K562 (cell line): ENCODE data around the gene WNT7B.

Source experiments
- CBX5 ChIP-seq: IDR thresholded peaks from 2 replicates; pipeline ENCODE4 v1.6.1; 2014; ENCODE audit warnings: low read depth, borderline replicate concordance
- DPF2 ChIP-seq: fragments of 450-650 bp; IDR thresholded peaks from 2 replicates; pipeline ENCODE4 v1.6.1; 2016
- EZH2 ChIP-seq: IDR thresholded peaks from 2 replicates; pipeline ENCODE4 v1.6.1; 2012; ENCODE audit warnings: low read depth, mild to moderate bottlenecking, inconsistent platforms, low read length, borderline replicate concordance
- HMG20A ChIP-seq: fragments of 450-650 bp; formaldehyde crosslinking; conservative IDR thresholded peaks from 2 replicates; pipeline ENCODE4 v1.4.0; 2020; ENCODE audit warnings: mild to moderate bottlenecking, mixed read lengths
- NRF1 ChIP-seq, 2 experiments: fragments of 450-650 bp; IDR thresholded peaks in 1 of 2; conservative IDR thresholded peaks in 1 of 2; 2 replicates each; pipeline ENCODE4 v1.6.1; 2014; ENCODE audit warnings: mild to moderate bottlenecking in 2 of 2
- PHF21A ChIP-seq: fragments of 450-650 bp; IDR thresholded peaks from 2 replicates; pipeline ENCODE4 v1.6.1; 2017; ENCODE audit warnings: low read depth, borderline replicate concordance
- SAFB2 ChIP-seq: fragments of 200-400 bp; formaldehyde crosslinking; IDR thresholded peaks from 2 replicates; pipeline ENCODE4 v1.6.1; 2018; ENCODE audit warnings: borderline replicate concordance, low read length, low read depth, moderate library complexity; ENCODE audit not compliant: severe bottlenecking
- SP1 ChIP-seq: sonication (generic); formaldehyde crosslinking; IDR thresholded peaks from 2 replicates; pipeline ENCODE4 v1.8.1; 2022; ENCODE audit warnings: mild to moderate bottlenecking, missing genetic modification reagents
- SRSF9 ChIP-seq: fragments of 200-400 bp; formaldehyde crosslinking; IDR thresholded peaks from 2 replicates; pipeline ENCODE4 v1.6.1; 2017; ENCODE audit warnings: low read depth, low read length, borderline replicate concordance
- ZNF764 ChIP-seq: fragments of 250-450 bp; sonication (Bioruptor Pico); IDR thresholded peaks from 2 replicates; pipeline ENCODE4 v1.4.0; 2020; ENCODE audit warnings: low read depth, mild to moderate bottlenecking, moderate library complexity
- TF ChIP-seq, protein P1 (sequence below): fragments of 450-650 bp; IDR thresholded peaks from 2 replicates; pipeline ENCODE4 v1.6.1; 2016; ENCODE audit warnings: low read depth
- TF ChIP-seq, protein P2 (sequence below), 3 experiments: IDR thresholded peaks in 2 of 3; conservative IDR thresholded peaks in 1 of 3; 2 replicates each; pipeline ENCODE4 v1.5.1; 2011 to 2012; ENCODE audit warnings: low read length in 3 of 3, mild to moderate bottlenecking in 3 of 3, control low read depth in 2 of 3, improper control_type of control experiment in 1 of 3, inconsistent platforms in 1 of 3, low read depth in 1 of 3, mixed read lengths in 1 of 3, moderate library complexity in 1 of 3; ENCODE audit not compliant: insufficient read depth in 2 of 3
- TF ChIP-seq, protein P3 (sequence below), 3 experiments: fragments of 200-800 bp in 1 of 3; sonication (Bioruptor generic) in 1 of 3; sonication (generic) in 1 of 3; formaldehyde crosslinking in 1 of 3; IDR thresholded peaks; 2 replicates each; pipeline versions ENCODE4 v1.6.1 to v1.8.0; 2016 to 2022; ENCODE audit warnings: mild to moderate bottlenecking in 2 of 3, missing compliant biosample characterization in 2 of 3, missing genetic modification characterization in 2 of 3, missing genetic modification reagents in 1 of 3

DNA sequence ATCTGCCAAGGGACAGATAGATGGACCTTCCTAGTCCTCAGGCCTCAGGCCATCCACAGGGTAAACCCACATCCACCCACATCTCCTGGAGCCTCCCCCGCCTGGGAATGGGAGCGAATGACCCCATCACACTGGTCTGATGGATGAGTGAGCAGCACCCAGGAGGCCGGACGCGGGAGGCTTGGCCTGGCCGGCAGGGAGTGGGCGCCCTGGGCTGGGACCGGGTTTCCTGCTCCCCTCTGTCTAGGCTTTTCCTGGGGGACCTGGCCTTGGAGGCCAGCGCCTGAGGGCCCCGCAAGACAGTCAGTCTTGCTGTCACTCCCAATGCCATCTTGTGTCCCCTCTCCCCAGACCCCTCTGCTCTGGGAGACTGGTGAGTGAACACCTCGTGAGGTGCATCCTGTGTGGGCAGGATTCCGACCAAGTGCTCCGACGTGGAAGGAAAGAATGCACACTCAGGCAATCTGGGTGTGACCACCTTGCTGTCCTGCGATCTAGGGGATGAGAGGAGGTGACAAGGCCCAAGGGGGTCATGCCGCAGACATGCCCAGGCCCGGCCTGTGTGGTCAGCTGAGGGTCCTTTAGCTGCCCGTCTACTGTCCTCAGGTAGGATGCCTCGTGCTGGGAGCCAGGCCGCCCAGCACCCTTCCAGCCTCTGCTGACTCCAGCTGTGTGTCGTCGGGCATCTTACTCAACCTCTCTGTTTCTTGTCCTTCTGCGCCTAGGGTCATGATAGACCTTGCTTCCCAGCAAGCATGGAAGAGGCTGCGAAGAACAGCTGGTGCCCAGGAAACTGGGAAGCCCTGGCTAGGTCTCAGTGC, 26.5 kb upstream of the WNT7B start:
- TF ChIP-seq NRF1 (conservative IDR thresholded peaks at IDR 0.05 in 1 of 2, IDR thresholded peaks at IDR 0.05 in 1 of 2) (no peak), HMG20A (CRISPR knock-in tag) (no peak), CBX5 (no peak), EZH2 (no peak), PHF21A (no peak), ZNF764 (CRISPR knock-in tag) (no peak), DPF2 (no peak), SAFB2 (no peak), SRSF9 (no peak), SP1 (no peak)
- TF ChIP-seq, protein P1, sequence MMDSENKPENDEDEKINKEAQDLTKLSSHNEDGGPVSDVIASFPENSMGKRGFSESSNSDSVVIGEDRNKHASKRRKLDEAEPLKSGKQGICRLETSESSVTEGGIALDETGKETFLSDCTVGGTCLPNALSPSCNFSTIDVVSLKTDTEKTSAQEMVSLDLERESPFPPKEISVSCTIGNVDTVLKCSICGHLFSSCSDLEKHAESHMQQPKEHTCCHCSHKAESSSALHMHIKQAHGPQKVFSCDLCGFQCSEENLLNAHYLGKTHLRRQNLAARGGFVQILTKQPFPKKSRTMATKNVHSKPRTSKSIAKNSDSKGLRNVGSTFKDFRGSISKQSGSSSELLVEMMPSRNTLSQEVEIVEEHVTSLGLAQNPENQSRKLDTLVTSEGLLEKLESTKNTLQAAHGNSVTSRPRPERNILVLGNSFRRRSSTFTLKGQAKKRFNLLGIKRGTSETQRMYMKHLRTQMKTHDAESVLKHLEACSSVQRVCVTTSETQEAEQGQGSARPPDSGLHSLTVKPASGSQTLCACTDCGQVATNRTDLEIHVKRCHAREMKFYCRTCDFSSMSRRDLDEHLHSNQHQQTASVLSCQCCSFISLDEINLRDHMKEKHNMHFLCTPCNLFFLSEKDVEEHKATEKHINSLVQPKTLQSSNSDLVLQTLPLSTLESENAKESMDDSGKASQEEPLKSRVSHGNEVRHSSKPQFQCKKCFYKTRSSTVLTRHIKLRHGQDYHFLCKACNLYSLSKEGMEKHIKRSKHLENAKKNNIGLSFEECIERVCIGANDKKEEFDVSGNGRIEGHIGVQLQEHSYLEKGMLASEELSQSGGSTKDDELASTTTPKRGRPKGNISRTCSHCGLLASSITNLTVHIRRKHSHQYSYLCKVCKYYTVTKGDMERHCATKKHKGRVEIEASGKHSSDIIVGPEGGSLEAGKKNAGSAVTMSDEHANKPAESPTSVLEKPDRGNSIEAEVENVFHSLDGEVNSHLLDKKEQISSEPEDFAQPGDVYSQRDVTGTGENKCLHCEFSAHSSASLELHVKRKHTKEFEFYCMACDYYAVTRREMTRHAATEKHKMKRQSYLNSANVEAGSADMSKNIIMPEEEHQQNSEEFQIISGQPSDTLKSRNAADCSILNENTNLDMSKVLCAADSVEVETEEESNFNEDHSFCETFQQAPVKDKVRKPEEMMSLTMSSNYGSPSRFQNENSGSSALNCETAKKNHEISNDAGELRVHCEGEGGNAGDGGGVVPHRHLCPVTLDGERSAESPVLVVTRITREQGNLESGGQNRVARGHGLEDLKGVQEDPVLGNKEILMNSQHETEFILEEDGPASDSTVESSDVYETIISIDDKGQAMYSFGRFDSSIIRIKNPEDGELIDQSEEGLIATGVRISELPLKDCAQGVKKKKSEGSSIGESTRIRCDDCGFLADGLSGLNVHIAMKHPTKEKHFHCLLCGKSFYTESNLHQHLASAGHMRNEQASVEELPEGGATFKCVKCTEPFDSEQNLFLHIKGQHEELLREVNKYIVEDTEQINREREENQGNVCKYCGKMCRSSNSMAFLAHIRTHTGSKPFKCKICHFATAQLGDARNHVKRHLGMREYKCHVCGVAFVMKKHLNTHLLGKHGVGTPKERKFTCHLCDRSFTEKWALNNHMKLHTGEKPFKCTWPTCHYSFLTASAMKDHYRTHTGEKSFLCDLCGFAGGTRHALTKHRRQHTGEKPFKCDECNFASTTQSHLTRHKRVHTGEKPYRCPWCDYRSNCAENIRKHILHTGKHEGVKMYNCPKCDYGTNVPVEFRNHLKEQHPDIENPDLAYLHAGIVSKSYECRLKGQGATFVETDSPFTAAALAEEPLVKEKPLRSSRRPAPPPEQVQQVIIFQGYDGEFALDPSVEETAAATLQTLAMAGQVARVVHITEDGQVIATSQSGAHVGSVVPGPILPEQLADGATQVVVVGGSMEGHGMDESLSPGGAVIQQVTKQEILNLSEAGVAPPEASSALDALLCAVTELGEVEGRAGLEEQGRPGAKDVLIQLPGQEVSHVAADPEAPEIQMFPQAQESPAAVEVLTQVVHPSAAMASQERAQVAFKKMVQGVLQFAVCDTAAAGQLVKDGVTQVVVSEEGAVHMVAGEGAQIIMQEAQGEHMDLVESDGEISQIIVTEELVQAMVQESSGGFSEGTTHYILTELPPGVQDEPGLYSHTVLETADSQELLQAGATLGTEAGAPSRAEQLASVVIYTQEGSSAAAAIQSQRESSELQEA: no peak
- TF ChIP-seq, protein P2, sequence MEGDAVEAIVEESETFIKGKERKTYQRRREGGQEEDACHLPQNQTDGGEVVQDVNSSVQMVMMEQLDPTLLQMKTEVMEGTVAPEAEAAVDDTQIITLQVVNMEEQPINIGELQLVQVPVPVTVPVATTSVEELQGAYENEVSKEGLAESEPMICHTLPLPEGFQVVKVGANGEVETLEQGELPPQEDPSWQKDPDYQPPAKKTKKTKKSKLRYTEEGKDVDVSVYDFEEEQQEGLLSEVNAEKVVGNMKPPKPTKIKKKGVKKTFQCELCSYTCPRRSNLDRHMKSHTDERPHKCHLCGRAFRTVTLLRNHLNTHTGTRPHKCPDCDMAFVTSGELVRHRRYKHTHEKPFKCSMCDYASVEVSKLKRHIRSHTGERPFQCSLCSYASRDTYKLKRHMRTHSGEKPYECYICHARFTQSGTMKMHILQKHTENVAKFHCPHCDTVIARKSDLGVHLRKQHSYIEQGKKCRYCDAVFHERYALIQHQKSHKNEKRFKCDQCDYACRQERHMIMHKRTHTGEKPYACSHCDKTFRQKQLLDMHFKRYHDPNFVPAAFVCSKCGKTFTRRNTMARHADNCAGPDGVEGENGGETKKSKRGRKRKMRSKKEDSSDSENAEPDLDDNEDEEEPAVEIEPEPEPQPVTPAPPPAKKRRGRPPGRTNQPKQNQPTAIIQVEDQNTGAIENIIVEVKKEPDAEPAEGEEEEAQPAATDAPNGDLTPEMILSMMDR (IDR thresholded peaks at IDR 0.05 in 2 of 3, conservative IDR thresholded peaks at IDR 0.05 in 1 of 3; ENCODE audit: insufficient read depth in 2 of 3, low read depth in 1 of 3, low read length in 3 of 3): no peak
- TF ChIP-seq, protein P3, sequence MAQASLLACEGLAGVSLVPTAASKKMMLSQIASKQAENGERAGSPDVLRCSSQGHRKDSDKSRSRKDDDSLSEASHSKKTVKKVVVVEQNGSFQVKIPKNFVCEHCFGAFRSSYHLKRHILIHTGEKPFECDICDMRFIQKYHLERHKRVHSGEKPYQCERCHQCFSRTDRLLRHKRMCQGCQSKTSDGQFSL (CRISPR knock-in tag; IDR thresholded peaks at IDR 0.05): no peak
- TF ChIP-seq, protein P3 (tag; IDR thresholded peaks at IDR 0.05): no peak
